Measurements from ENCODE around the gene PPP2R2D.

Gene PPP2R2D

DNA sequence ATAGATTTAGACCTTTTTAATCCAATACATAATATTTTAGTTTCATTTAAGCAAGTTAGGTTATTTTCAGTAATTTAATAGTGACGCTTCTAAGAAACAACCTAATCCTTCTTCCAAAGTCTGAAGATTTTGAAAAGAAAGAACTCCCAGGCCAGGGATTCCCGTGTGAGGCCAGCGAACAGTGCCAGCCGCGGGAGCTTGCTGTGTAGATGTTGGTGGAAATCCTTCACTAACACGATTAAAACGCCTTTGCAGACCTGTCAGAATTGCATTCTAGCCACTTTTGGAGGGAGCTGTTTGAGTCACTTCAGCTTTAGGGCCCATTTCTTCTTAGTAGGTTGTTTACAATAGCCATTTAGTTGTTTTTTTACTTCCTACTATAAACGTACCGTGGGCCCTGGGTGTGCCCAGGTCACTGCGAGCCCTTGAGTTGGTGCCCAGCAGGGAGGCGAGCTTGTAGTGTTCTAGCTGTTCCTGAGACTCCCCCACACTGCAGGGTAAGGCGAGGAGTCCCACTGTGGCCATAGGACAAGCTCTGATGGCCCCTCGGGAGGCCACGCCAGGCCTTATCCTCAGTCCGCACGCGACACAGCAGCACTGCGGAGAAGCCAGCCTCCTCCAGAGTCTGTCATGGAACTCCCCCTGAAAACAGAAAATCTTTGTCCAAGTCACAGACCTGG, 32.3 kb downstream of the PPP2R2D start:
- Histone ChIP-seq H3K9ac (ENCODE audit: insufficient read length, low read depth) (no peak overlapping the region), H3K4me1 (ENCODE audit: insufficient read depth, insufficient read length) (peaks cover 3% of the 10 kb centered on the region), H3K9me3 (ENCODE audit: insufficient read depth, low read length) (peaks cover 21% of the 10 kb centered on the region), H3K27me3 (ENCODE audit: insufficient read depth, insufficient read length) (no peaks in the 10 kb centered on the region), H3K4me3 (ENCODE audit: insufficient read length, low read depth) (no peak overlapping the region), H3K36me3 (ENCODE audit: insufficient read depth, insufficient read length, low read length) (peaks cover 27% of the 10 kb centered on the region)
- TF ChIP-seq YY1 (IDR thresholded peaks at IDR 0.05; ENCODE audit: insufficient read depth, insufficient read length), result no peak
- no peak for TF ChIP-seq ZNF274 (IDR thresholded peaks at IDR 0.05; ENCODE audit: low read depth, low read length)
- TF ChIP-seq SUZ12 (IDR thresholded peaks at IDR 0.05; ENCODE audit: extremely low read depth, insufficient read depth, insufficient read length), result no peak
- DNase-seq (ENCODE audit: low read depth, low spot score), result no peak

DNA sequence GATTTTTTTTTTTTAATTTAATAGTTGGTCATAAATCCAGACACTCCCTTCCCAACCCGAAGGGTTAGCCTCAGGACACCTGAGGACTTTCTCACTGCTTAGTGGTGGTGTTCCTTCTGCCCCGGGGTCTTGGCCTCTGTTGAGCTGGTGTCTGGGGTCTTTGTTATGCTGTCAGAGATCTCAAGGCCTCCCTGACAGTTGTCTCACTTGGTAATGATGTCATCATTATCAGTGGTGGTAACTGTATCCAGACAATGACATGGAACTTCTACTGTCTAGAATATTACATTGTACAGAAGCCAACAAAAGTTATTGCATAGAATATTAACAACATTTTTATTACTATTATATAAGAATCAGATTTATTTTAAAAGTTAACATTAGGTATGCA, 32.9 kb downstream of the PPP2R2D start:
- TF ChIP-seq YY1 (IDR thresholded peaks at IDR 0.05; ENCODE audit: insufficient read depth, insufficient read length) (no peak), SUZ12 (IDR thresholded peaks at IDR 0.05; ENCODE audit: extremely low read depth, insufficient read depth, insufficient read length) (no peak), ZNF274 (IDR thresholded peaks at IDR 0.05; ENCODE audit: low read depth, low read length) (no peak)
- H3K36me3 ChIP-seq (ENCODE audit: insufficient read depth, insufficient read length, low read length), result peaks cover 33% of the 10 kb centered on the region
- no peak for DNase-seq (ENCODE audit: low read depth, low spot score)

DNA sequence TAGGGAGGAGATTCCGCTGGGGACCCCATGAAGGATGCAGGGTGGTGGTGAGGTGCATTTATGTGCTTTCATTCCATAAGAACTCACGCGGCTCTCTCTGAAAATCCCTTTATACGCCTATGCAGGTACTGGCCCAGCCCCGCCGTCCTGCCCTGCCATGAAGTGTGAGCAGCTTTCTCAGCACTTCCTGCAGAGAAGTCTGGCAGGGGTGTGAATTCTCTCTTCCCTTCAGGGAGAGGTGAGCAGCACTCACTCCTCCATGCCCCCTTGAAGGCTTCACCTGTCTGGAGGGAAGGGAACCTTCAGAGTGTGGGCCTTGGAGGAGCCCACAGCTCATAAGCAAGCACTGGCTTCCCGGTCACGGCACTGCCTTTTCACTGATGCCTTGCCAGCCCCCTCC, 34.0 kb downstream of the PPP2R2D start:
- DNase-seq (ENCODE audit: low read depth, low spot score), result no peak
- Histone ChIP-seq H3K4me1 (ENCODE audit: insufficient read depth, insufficient read length) (peaks cover 2% of the 10 kb centered on the region), H3K36me3 (ENCODE audit: insufficient read depth, insufficient read length, low read length) (peaks cover 39% of the 10 kb centered on the region), H3K9ac (ENCODE audit: insufficient read length, low read depth) (no peak overlapping the region), H3K9me3 (ENCODE audit: insufficient read depth, low read length) (peaks cover 21% of the 10 kb centered on the region), H3K4me3 (ENCODE audit: insufficient read length, low read depth) (no peak overlapping the region), H3K27me3 (ENCODE audit: insufficient read depth, insufficient read length) (no peaks in the 10 kb centered on the region)
- no peak for TF ChIP-seq YY1 (IDR thresholded peaks at IDR 0.05; ENCODE audit: insufficient read depth, insufficient read length)
- no peak for TF ChIP-seq ZNF274 (IDR thresholded peaks at IDR 0.05; ENCODE audit: low read depth, low read length)
- no peak for TF ChIP-seq SUZ12 (IDR thresholded peaks at IDR 0.05; ENCODE audit: extremely low read depth, insufficient read depth, insufficient read length)

More for the DNA sequence above, 32.9 kb downstream of the PPP2R2D start:
- H3K4me1 ChIP-seq (ENCODE audit: insufficient read depth, insufficient read length), result peaks cover 2% of the 10 kb centered on the region
- H3K27me3 ChIP-seq (ENCODE audit: insufficient read depth, insufficient read length), result no peaks in the 10 kb centered on the region
- H3K9me3 ChIP-seq (ENCODE audit: insufficient read depth, low read length), result peaks cover 21% of the 10 kb centered on the region
- H3K4me3 ChIP-seq (ENCODE audit: insufficient read length, low read depth), result no peak overlapping the region
- H3K9ac ChIP-seq (ENCODE audit: insufficient read length, low read depth), result no peak overlapping the region

DNA sequence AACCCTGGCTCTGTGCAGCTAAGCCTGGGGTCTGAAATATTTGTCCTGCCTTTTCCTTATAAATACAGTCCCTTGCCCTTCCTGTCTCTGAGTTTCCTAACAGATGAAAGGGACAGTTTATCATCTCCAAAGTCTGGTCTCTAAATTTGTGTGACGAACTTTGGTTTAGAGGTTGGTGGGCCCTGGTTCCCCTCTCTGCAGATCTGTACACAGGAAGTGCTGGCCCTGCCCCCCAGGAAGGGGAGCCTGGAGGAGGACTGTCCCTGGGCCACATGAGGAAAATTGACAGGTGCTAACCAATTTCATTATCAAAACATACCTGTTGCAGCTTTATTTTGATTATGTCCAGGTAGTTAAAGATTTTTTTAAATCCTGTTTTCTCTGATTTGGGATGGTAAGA, 34.5 kb downstream of the PPP2R2D start:
- TF ChIP-seq SUZ12 (IDR thresholded peaks at IDR 0.05; ENCODE audit: extremely low read depth, insufficient read depth, insufficient read length) (no peak), ZNF274 (IDR thresholded peaks at IDR 0.05; ENCODE audit: low read depth, low read length) (no peak)
- H3K36me3 ChIP-seq (ENCODE audit: insufficient read depth, insufficient read length, low read length), result peaks cover 43% of the 10 kb centered on the region
- no peak for DNase-seq (ENCODE audit: low read depth, low spot score)
- H3K4me3 ChIP-seq (ENCODE audit: insufficient read length, low read depth), result no peak overlapping the region
- H3K27me3 ChIP-seq (ENCODE audit: insufficient read depth, insufficient read length), result no peaks in the 10 kb centered on the region
- H3K4me1 ChIP-seq (ENCODE audit: insufficient read depth, insufficient read length), result peaks cover 2% of the 10 kb centered on the region
- H3K9ac ChIP-seq (ENCODE audit: insufficient read length, low read depth), result no peak overlapping the region
- H3K9me3 ChIP-seq (ENCODE audit: insufficient read depth, low read length), result peaks cover 21% of the 10 kb centered on the region

DNA sequence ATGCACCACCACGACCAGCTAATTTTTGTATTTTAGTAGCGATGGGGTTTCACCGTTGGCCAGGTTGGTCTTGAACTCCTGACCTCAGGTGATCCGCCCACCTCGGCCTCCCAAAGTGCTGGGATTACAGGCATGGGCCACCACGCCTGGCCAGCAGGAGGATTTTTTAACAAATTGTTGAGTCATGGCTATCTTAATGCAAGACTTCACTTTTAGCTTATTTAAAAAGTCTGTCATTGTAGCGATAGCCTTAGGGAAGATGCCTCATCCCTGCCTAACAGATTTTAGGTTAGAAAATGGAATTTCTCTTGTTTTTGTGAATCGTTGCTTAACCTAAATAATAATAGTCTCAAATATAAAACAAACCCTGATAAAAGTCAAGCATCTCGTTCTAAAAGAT, 35.5 kb downstream of the PPP2R2D start:
- no peak for DNase-seq (ENCODE audit: low read depth, low spot score)

DNA sequence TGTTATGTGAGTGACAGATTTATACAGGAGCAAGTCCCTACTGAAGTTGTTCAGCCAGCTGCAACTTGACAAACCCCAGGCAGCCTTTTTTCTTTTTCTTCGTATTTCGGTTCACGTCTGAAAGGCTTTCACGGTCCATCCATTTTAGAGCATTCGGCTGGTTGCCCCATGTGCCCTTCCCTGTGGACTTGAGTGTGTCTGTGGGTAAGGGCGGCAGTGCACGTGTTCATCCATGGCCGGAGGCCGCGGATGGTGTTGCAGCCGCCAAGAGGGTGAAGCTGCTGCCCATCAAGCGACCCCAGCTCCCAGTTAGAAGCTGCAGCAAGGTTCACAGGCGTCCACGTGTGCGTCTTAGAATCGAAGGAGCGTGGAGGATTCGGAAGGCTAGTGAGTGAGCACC, 35.9 kb downstream of the PPP2R2D start:
- H3K4me3 ChIP-seq (ENCODE audit: insufficient read length, low read depth), result no peak overlapping the region
- TF ChIP-seq YY1 (IDR thresholded peaks at IDR 0.05; ENCODE audit: insufficient read depth, insufficient read length), result no peak
- TF ChIP-seq ZNF274 (IDR thresholded peaks at IDR 0.05; ENCODE audit: low read depth, low read length), result no peak
- TF ChIP-seq SUZ12 (IDR thresholded peaks at IDR 0.05; ENCODE audit: extremely low read depth, insufficient read depth, insufficient read length), result no peak

More for the DNA sequence above, 35.5 kb downstream of the PPP2R2D start:
- Histone ChIP-seq H3K4me1 (ENCODE audit: insufficient read depth, insufficient read length) (peaks cover 2% of the 10 kb centered on the region), H3K36me3 (ENCODE audit: insufficient read depth, insufficient read length, low read length) (peaks cover 54% of the 10 kb centered on the region), H3K9me3 (ENCODE audit: insufficient read depth, low read length) (peaks cover 21% of the 10 kb centered on the region), H3K27me3 (ENCODE audit: insufficient read depth, insufficient read length) (no peaks in the 10 kb centered on the region), H3K4me3 (ENCODE audit: insufficient read length, low read depth) (no peak overlapping the region), H3K9ac (ENCODE audit: insufficient read length, low read depth) (no peak overlapping the region)
- TF ChIP-seq ZNF274 (IDR thresholded peaks at IDR 0.05; ENCODE audit: low read depth, low read length) (no peak), SUZ12 (IDR thresholded peaks at IDR 0.05; ENCODE audit: extremely low read depth, insufficient read depth, insufficient read length) (no peak), YY1 (IDR thresholded peaks at IDR 0.05; ENCODE audit: insufficient read depth, insufficient read length) (no peak)

DNA sequence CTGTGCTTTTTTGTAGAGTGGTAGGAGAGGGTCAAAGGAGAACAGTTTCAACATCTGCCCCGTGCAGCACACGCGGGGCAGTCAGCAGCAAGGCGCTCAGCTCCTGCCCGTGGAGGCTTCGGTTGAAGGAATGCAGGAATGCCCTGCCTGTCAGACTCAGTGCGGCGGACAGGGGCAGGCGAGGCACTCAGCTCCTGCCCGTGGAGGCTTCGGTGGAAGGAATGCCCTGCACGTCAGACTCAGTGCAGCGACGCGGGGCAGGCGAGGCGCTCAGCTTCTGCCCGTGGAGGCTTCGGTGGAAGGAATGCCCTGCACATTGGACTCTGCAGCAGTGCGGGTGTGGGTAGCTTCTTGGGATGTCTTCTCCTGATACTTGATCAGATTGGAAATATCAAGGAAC, 37.0 kb downstream of the PPP2R2D start:
- no peak for DNase-seq (ENCODE audit: low read depth, low spot score)
- TF ChIP-seq SUZ12 (IDR thresholded peaks at IDR 0.05; ENCODE audit: extremely low read depth, insufficient read depth, insufficient read length) (no peak), ZNF274 (IDR thresholded peaks at IDR 0.05; ENCODE audit: low read depth, low read length) (no peak), YY1 (IDR thresholded peaks at IDR 0.05; ENCODE audit: insufficient read depth, insufficient read length) (no peak)
- Histone ChIP-seq H3K36me3 (ENCODE audit: insufficient read depth, insufficient read length, low read length) (peaks cover 64% of the 10 kb centered on the region), H3K27me3 (ENCODE audit: insufficient read depth, insufficient read length) (no peaks in the 10 kb centered on the region), H3K4me1 (ENCODE audit: insufficient read depth, insufficient read length) (peaks cover 2% of the 10 kb centered on the region), H3K9me3 (ENCODE audit: insufficient read depth, low read length) (peaks cover 9% of the 10 kb centered on the region), H3K9ac (ENCODE audit: insufficient read length, low read depth) (no peak overlapping the region), H3K4me3 (ENCODE audit: insufficient read length, low read depth) (no peak overlapping the region)

More for the DNA sequence above, 35.9 kb downstream of the PPP2R2D start:
- H3K36me3 ChIP-seq (ENCODE audit: insufficient read depth, insufficient read length, low read length), result peaks cover 58% of the 10 kb centered on the region
- no peak for DNase-seq (ENCODE audit: low read depth, low spot score)
- peaks cover 19% of the 10 kb centered on the region for H3K9me3 ChIP-seq (ENCODE audit: insufficient read depth, low read length)
- no peaks in the 10 kb centered on the region for H3K27me3 ChIP-seq (ENCODE audit: insufficient read depth, insufficient read length)
- peaks cover 2% of the 10 kb centered on the region for H3K4me1 ChIP-seq (ENCODE audit: insufficient read depth, insufficient read length)
- H3K9ac ChIP-seq (ENCODE audit: insufficient read length, low read depth), result no peak overlapping the region

Data from NT2/D1 (cell line).